SK-N-SH (cell line): ENCODE measurements around the gene GBX1.

Experiments
- EZH2phosphoT487 ChIP-seq: fragments of 200-600 bp; sonication (generic); IDR thresholded peaks from 2 replicates; pipeline ENCODE4 v1.6.1; 2017; ENCODE audit warnings: low read depth, mixed run types, mild to moderate bottlenecking, antibody characterized with exemption, moderate library complexity, borderline replicate concordance
- JUND ChIP-seq: IDR thresholded peaks from 2 replicates; pipeline ENCODE4 v1.4.0; 2012
- POLR2AphosphoS5 ChIP-seq: IDR thresholded peaks from 2 replicates; pipeline ENCODE4 v1.6.1; 2012; ENCODE audit warnings: low read depth, low read length
- REST ChIP-seq: IDR thresholded peaks from 2 replicates; pipeline ENCODE4 v1.6.1; 2012; ENCODE audit warnings: mild to moderate bottlenecking, low read depth, low read length, moderate library complexity
- RFX5 ChIP-seq: IDR thresholded peaks from 2 replicates; pipeline ENCODE4 v1.6.1; 2012; ENCODE audit warnings: mild to moderate bottlenecking, improper control_type of control experiment, low read length
- TEAD4 ChIP-seq: IDR thresholded peaks from 2 replicates; pipeline ENCODE4 v1.4.0; 2012; ENCODE audit warnings: mild to moderate bottlenecking, borderline replicate concordance; ENCODE audit not compliant: insufficient read depth
- YY1 ChIP-seq: IDR thresholded peaks from 2 replicates; pipeline ENCODE4 v1.4.0; 2012; ENCODE audit warnings: low read depth, mild to moderate bottlenecking
- TF ChIP-seq, protein P1 (sequence below): IDR thresholded peaks from 2 replicates; pipeline ENCODE4 v1.4.0; 2012; ENCODE audit warnings: low read depth
- TF ChIP-seq, protein P2 (sequence below): fragments of 200-600 bp; sonication (generic); IDR thresholded peaks from 2 replicates; pipeline ENCODE4 v1.6.1; 2017; ENCODE audit warnings: antibody characterized with exemption, mild to moderate bottlenecking, moderate library complexity
- TF ChIP-seq, protein P3 (sequence below): fragments of 150-350 bp; IDR thresholded peaks from 2 replicates; pipeline ENCODE4 v1.6.1; 2017; ENCODE audit warnings: antibody characterized with exemption, low read length, low read depth, borderline replicate concordance
- TF ChIP-seq, protein P4 (sequence below): IDR thresholded peaks from 2 replicates; pipeline ENCODE4 v1.4.0; 2012; ENCODE audit warnings: low read depth, borderline replicate concordance

DNA sequence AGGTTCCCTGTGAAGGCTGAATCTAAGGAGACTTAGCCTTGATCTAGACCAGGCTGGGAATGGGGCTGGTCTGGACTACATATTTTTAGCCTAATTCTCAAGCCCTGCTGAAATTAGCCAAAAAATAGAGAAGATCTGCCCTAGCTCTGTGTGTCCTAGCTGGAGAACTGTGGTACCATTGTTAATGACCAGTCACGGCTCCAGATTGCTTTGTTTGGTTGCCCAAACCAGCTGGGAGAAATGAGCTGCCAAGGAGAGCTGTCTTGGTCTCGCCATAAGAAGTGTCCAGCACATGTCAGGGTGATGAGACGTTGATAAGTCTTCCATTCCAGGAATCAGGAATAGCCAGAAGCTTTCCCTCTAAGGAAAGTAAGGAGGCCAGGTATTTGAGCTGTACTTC lies 20.7 kb downstream of the GBX1 start:
- TF ChIP-seq, protein P1, sequence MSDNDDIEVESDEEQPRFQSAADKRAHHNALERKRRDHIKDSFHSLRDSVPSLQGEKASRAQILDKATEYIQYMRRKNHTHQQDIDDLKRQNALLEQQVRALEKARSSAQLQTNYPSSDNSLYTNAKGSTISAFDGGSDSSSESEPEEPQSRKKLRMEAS, result no peak
- TF ChIP-seq TEAD4 (no peak), RFX5 (no peak), JUND (no peak), POLR2AphosphoS5 (no peak), REST (no peak), EZH2phosphoT487 (no peak), YY1 (no peak)
- TF ChIP-seq, protein P2, sequence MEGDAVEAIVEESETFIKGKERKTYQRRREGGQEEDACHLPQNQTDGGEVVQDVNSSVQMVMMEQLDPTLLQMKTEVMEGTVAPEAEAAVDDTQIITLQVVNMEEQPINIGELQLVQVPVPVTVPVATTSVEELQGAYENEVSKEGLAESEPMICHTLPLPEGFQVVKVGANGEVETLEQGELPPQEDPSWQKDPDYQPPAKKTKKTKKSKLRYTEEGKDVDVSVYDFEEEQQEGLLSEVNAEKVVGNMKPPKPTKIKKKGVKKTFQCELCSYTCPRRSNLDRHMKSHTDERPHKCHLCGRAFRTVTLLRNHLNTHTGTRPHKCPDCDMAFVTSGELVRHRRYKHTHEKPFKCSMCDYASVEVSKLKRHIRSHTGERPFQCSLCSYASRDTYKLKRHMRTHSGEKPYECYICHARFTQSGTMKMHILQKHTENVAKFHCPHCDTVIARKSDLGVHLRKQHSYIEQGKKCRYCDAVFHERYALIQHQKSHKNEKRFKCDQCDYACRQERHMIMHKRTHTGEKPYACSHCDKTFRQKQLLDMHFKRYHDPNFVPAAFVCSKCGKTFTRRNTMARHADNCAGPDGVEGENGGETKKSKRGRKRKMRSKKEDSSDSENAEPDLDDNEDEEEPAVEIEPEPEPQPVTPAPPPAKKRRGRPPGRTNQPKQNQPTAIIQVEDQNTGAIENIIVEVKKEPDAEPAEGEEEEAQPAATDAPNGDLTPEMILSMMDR, result no peak
- TF ChIP-seq, protein P3, sequence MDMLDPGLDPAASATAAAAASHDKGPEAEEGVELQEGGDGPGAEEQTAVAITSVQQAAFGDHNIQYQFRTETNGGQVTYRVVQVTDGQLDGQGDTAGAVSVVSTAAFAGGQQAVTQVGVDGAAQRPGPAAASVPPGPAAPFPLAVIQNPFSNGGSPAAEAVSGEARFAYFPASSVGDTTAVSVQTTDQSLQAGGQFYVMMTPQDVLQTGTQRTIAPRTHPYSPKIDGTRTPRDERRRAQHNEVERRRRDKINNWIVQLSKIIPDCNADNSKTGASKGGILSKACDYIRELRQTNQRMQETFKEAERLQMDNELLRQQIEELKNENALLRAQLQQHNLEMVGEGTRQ, result no peak
- TF ChIP-seq, protein P4, sequence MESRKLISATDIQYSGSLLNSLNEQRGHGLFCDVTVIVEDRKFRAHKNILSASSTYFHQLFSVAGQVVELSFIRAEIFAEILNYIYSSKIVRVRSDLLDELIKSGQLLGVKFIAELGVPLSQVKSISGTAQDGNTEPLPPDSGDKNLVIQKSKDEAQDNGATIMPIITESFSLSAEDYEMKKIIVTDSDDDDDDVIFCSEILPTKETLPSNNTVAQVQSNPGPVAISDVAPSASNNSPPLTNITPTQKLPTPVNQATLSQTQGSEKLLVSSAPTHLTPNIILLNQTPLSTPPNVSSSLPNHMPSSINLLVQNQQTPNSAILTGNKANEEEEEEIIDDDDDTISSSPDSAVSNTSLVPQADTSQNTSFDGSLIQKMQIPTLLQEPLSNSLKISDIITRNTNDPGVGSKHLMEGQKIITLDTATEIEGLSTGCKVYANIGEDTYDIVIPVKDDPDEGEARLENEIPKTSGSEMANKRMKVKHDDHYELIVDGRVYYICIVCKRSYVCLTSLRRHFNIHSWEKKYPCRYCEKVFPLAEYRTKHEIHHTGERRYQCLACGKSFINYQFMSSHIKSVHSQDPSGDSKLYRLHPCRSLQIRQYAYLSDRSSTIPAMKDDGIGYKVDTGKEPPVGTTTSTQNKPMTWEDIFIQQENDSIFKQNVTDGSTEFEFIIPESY, result no peak
